Measurements from ENCODE around the gene OPN4. TPM values are rescaled to one million over a fixed set of nuclear protein-coding genes. Genes with fewer than 3 reads are reported as not detected.

Gene OPN4
- total RNA-seq, 5 donors from 2014 or later (not counting 1 experiment from before 2014, with no cell fraction given), result not detected

- POLR2A ChIA-PET, result no interaction called here
- Histone ChIP-seq H3K27ac (ENCODE audit: low read length) (no peak overlapping the region), H3K36me3 (ENCODE audit: control insufficient read depth in 2 of 2, extremely low read depth in 1 of 2, insufficient read depth in 1 of 2, low read length in 1 of 2) (no peaks in the 10 kb centered on the region), H3K27me3 (replicated peaks in 1 of 2; ENCODE audit: control insufficient read depth in 2 of 2, extremely low read depth in 1 of 2, insufficient read depth in 2 of 2, low read length in 1 of 2) (peaks cover 0 to 8% of the 10 kb centered on the region in 2 experiments), H3K9me3 (no peaks in the 10 kb centered on the region), H3K4me1 (ENCODE audit: control insufficient read depth in 1 of 2, extremely low read depth in 1 of 2, insufficient read depth in 2 of 2, low read length in 2 of 2) (peaks cover 0 to 9% of the 10 kb centered on the region in 2 experiments), H3K4me3 (ENCODE audit: control insufficient read depth in 1 of 2, extremely low read depth in 1 of 2, low read length in 1 of 2) (no peak overlapping the region)
- no peak overlapping the region for H3K27ac Mint-ChIP-seq
- DNase-seq, result no peak
- H3K36me3 Mint-ChIP-seq, result no peaks in the 10 kb centered on the region
- H3K9me3 Mint-ChIP-seq, result no peaks in the 10 kb centered on the region
- no peak for ATAC-seq (replicated peaks in 1 of 4)
- no peak overlapping the region for H3K4me3 Mint-ChIP-seq
- 72% methylated on average over 7 of the region's 7 CpGs for WGBS (ENCODE audit: insufficient coverage)
- CTCF ChIA-PET, result interaction anchor here (0.6 to 1.6 kb wide), 5 partner anchors 173 to 1002 kb away, joined by 3 to 5 read pairs (median 3); no protein-coding TSS in a partner anchor
- H3K27me3 Mint-ChIP-seq, result no peaks in the 10 kb centered on the region
- peaks cover 5 to 12% (median 7%) of the 10 kb centered on the region in 3 donors for H3K4me1 Mint-ChIP-seq
These were observed 38.3 kb downstream of the OPN4 start for GRCh38 chr10:86692664-86693063.

GRCh38 chr10:86693275-86693674, 38.9 kb downstream of the OPN4 start:
- WGBS (ENCODE audit: insufficient coverage), result 78% methylated on average over 1 of the region's 2 CpGs
- H3K27me3 Mint-ChIP-seq, result no peaks in the 10 kb centered on the region
- peaks cover 0 to 6% of the 10 kb centered on the region in 2 experiments for H3K4me1 ChIP-seq (ENCODE audit: control insufficient read depth in 1 of 2, extremely low read depth in 1 of 2, insufficient read depth in 2 of 2, low read length in 2 of 2)

GRCh38 chr10:86693721-86694369, 39.5 kb downstream of the OPN4 start:
- 42% methylated on average over 5 of the region's 10 CpGs for WGBS (ENCODE audit: insufficient coverage)
- peak in 20 of 35 experiments; percentile 12 to 55 (median 24) for DNase-seq
- no peak overlapping the region for H3K4me3 Mint-ChIP-seq
- Histone ChIP-seq H3K4me3 (ENCODE audit: control insufficient read depth in 1 of 2, extremely low read depth in 1 of 2, low read length in 1 of 2) (no peak overlapping the region), H3K9me3 (no peaks in the 10 kb centered on the region), H3K27me3 (replicated peaks in 1 of 2; ENCODE audit: control insufficient read depth in 2 of 2, extremely low read depth in 1 of 2, insufficient read depth in 2 of 2, low read length in 1 of 2) (peaks cover 0 to 10% of the 10 kb centered on the region in 2 experiments), H3K27ac (ENCODE audit: low read length) (no peak overlapping the region), H3K4me1 (ENCODE audit: control insufficient read depth in 1 of 2, extremely low read depth in 1 of 2, insufficient read depth in 2 of 2, low read length in 2 of 2) (peaks cover 0 to 1% of the 10 kb centered on the region in 2 experiments), H3K36me3 (ENCODE audit: control insufficient read depth in 2 of 2, extremely low read depth in 1 of 2, insufficient read depth in 1 of 2, low read length in 1 of 2) (no peaks in the 10 kb centered on the region)
- H3K27me3 Mint-ChIP-seq, result no peaks in the 10 kb centered on the region
- ChIA-PET POLR2A (no interaction called here), CTCF (interaction anchor here (0.6 to 1.6 kb wide), 8 partner anchors 18 to 212 kb away, joined by 3 to 5 read pairs (median 3); no protein-coding TSS in a partner anchor)
- no peak overlapping the region for H3K27ac Mint-ChIP-seq
- H3K9me3 Mint-ChIP-seq, result no peaks in the 10 kb centered on the region
- H3K36me3 Mint-ChIP-seq, result no peaks in the 10 kb centered on the region
- ATAC-seq (replicated peaks in 1 of 4), result peak in 3 of 4 experiments; percentile 45 to 56 (median 51)
- peaks cover 0 to 4% (median under 1%) of the 10 kb centered on the region in 3 donors for H3K4me1 Mint-ChIP-seq

More at GRCh38 chr10:86693275-86693674, 38.9 kb downstream of the OPN4 start:
- POLR2A ChIA-PET, result no interaction called here
- peaks cover 4 to 10% (median 6%) of the 10 kb centered on the region in 3 donors for H3K4me1 Mint-ChIP-seq
- ATAC-seq (replicated peaks in 1 of 4) (no peak), DNase-seq (no peak)
- Histone ChIP-seq H3K27ac (ENCODE audit: low read length) (no peak overlapping the region), H3K27me3 (replicated peaks in 1 of 2; ENCODE audit: control insufficient read depth in 2 of 2, extremely low read depth in 1 of 2, insufficient read depth in 2 of 2, low read length in 1 of 2) (peaks cover 0 to 8% of the 10 kb centered on the region in 2 experiments), H3K9me3 (no peaks in the 10 kb centered on the region), H3K36me3 (ENCODE audit: control insufficient read depth in 2 of 2, extremely low read depth in 1 of 2, insufficient read depth in 1 of 2, low read length in 1 of 2) (no peaks in the 10 kb centered on the region), H3K4me3 (ENCODE audit: control insufficient read depth in 1 of 2, extremely low read depth in 1 of 2, low read length in 1 of 2) (no peak overlapping the region)
- CTCF ChIA-PET, result interaction anchor here (0.6 to 1.6 kb wide), 6 partner anchors 19 to 1002 kb away, joined by 3 to 5 read pairs (median 4); no protein-coding TSS in a partner anchor
- H3K9me3 Mint-ChIP-seq, result no peaks in the 10 kb centered on the region
- H3K4me3 Mint-ChIP-seq, result no peak overlapping the region
- H3K27ac Mint-ChIP-seq, result no peak overlapping the region
- no peaks in the 10 kb centered on the region for H3K36me3 Mint-ChIP-seq

GRCh38 chr10:86698207-86698940, 44.0 kb downstream of the OPN4 start:
- POLR2A ChIA-PET, result no interaction called here
- Mint-ChIP-seq H3K27ac (no peak overlapping the region), H3K4me1 (no peaks in the 10 kb centered on the region), H3K36me3 (no peaks in the 10 kb centered on the region), H3K9me3 (no peaks in the 10 kb centered on the region), H3K4me3 (no peak overlapping the region), H3K27me3 (no peaks in the 10 kb centered on the region)
- no peak overlapping the region for H3K27ac ChIP-seq (ENCODE audit: low read length)
- WGBS (ENCODE audit: insufficient coverage), result 88% methylated on average over 7 of the region's 9 CpGs
- CTCF ChIA-PET, result no interaction called here
- H3K36me3 ChIP-seq (ENCODE audit: control insufficient read depth in 2 of 2, extremely low read depth in 1 of 2, insufficient read depth in 1 of 2, low read length in 1 of 2), result no peaks in the 10 kb centered on the region
- no peaks in the 10 kb centered on the region for H3K4me1 ChIP-seq (ENCODE audit: control insufficient read depth in 1 of 2, extremely low read depth in 1 of 2, insufficient read depth in 2 of 2, low read length in 2 of 2)
- DNase-seq (no peak), ATAC-seq (replicated peaks in 1 of 4) (no peak)
- H3K4me3 ChIP-seq (ENCODE audit: control insufficient read depth in 1 of 2, extremely low read depth in 1 of 2, low read length in 1 of 2), result no peak overlapping the region
- peaks cover 0 to 11% of the 10 kb centered on the region in 2 experiments for H3K27me3 ChIP-seq (replicated peaks in 1 of 2; ENCODE audit: control insufficient read depth in 2 of 2, extremely low read depth in 1 of 2, insufficient read depth in 2 of 2, low read length in 1 of 2)
- H3K9me3 ChIP-seq, result no peaks in the 10 kb centered on the region

GRCh38 chr10:86699125-86699524, 44.8 kb downstream of the OPN4 start:
- H3K27me3 ChIP-seq (replicated peaks in 1 of 2; ENCODE audit: control insufficient read depth in 2 of 2, extremely low read depth in 1 of 2, insufficient read depth in 2 of 2, low read length in 1 of 2), result peaks cover 0 to 11% of the 10 kb centered on the region in 2 experiments
- Mint-ChIP-seq H3K4me1 (no peaks in the 10 kb centered on the region), H3K9me3 (no peaks in the 10 kb centered on the region), H3K4me3 (no peak overlapping the region), H3K27ac (no peak overlapping the region), H3K36me3 (no peaks in the 10 kb centered on the region), H3K27me3 (no peaks in the 10 kb centered on the region)
- ATAC-seq (replicated peaks in 1 of 4) (no peak), DNase-seq (no peak)
- no peaks in the 10 kb centered on the region for H3K9me3 ChIP-seq
- ChIA-PET CTCF (interaction anchor here in 1 of 2 donors (0.7 kb wide), 1 partner anchor 15 kb away, joined by 3 read pairs; no protein-coding TSS in a partner anchor), POLR2A (no interaction called here)
- H3K36me3 ChIP-seq (ENCODE audit: control insufficient read depth in 2 of 2, extremely low read depth in 1 of 2, insufficient read depth in 1 of 2, low read length in 1 of 2), result no peaks in the 10 kb centered on the region
- H3K4me3 ChIP-seq (ENCODE audit: control insufficient read depth in 1 of 2, extremely low read depth in 1 of 2, low read length in 1 of 2), result no peak overlapping the region
- no peak overlapping the region for H3K27ac ChIP-seq (ENCODE audit: low read length)
- WGBS (ENCODE audit: insufficient coverage), result 94% methylated on average over 7 of the region's 7 CpGs
- no peaks in the 10 kb centered on the region for H3K4me1 ChIP-seq (ENCODE audit: control insufficient read depth in 1 of 2, extremely low read depth in 1 of 2, insufficient read depth in 2 of 2, low read length in 2 of 2)

- H3K4me1 Mint-ChIP-seq, result no peaks in the 10 kb centered on the region
- Histone ChIP-seq H3K9me3 (no peaks in the 10 kb centered on the region), H3K27ac (ENCODE audit: low read length) (no peak overlapping the region), H3K4me3 (ENCODE audit: control insufficient read depth in 1 of 2, extremely low read depth in 1 of 2, low read length in 1 of 2) (no peak overlapping the region), H3K36me3 (ENCODE audit: control insufficient read depth in 2 of 2, extremely low read depth in 1 of 2, insufficient read depth in 1 of 2, low read length in 1 of 2) (no peaks in the 10 kb centered on the region), H3K4me1 (ENCODE audit: control insufficient read depth in 1 of 2, extremely low read depth in 1 of 2, insufficient read depth in 2 of 2, low read length in 2 of 2) (no peaks in the 10 kb centered on the region), H3K27me3 (replicated peaks in 1 of 2; ENCODE audit: control insufficient read depth in 2 of 2, extremely low read depth in 1 of 2, insufficient read depth in 2 of 2, low read length in 1 of 2) (peaks cover 0 to 11% of the 10 kb centered on the region in 2 experiments)
- H3K9me3 Mint-ChIP-seq, result no peaks in the 10 kb centered on the region
- POLR2A ChIA-PET, result no interaction called here
- WGBS (ENCODE audit: insufficient coverage), result 89% methylated on average over 7 of the region's 8 CpGs
- H3K27ac Mint-ChIP-seq, result no peak overlapping the region
- CTCF ChIA-PET, result interaction anchor here in 1 of 2 donors (0.7 kb wide), 1 partner anchor 15 kb away, joined by 3 read pairs; no protein-coding TSS in a partner anchor
- H3K27me3 Mint-ChIP-seq, result no peaks in the 10 kb centered on the region
- no peak overlapping the region for H3K4me3 Mint-ChIP-seq
- no peaks in the 10 kb centered on the region for H3K36me3 Mint-ChIP-seq
- ATAC-seq (replicated peaks in 1 of 4) (no peak), DNase-seq (no peak)
These were observed 45.2 kb downstream of the OPN4 start for GRCh38 chr10:86699541-86699940.
